ENCODE measurements around the gene DZIP1. TPM values are rescaled to one million over a fixed set of nuclear protein-coding genes. Genes with fewer than 3 reads are reported as not detected.

DZIP1 gene
- total and polyA plus RNA-seq, 2 of the 13 experiments (the other 11 are each of a cell fraction or from before 2014, with no cell fraction given), result 11.0 to 36.7 TPM

DNA sequence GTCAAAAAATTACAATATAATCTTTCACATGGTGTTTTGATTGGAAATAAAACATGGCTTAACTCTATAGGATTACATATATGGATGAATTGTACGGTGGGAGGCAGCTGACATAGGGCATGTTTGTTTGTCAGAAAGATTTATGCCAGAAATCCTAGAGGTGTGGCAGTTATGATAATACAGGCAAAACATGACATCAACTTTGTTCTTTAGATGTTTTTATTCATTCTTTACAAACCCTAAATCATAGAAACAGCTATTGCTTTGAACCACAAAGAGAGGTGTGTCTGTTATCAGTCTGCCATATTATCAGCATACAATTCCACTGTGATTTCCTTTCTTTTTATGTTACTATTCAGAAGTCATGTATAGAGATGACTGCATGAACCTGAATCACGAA is 100.2 kb downstream of the DZIP1 start:
- ATAC-seq, result no peak
- H3K36me3 ChIP-seq (replicated peaks in 1 of 2; ENCODE audit: control insufficient read depth in 1 of 2, insufficient read depth in 2 of 2, low read length in 2 of 2), result no peaks in the 10 kb centered on the region
- intact Hi-C loops (cut with micrococcal nuclease; ENCODE audit: unreplicated experiment) (no loop called here), in situ Hi-C loops (cut with HindIII; ENCODE audit: extremely low pct_ligation_motif_present, low pct_unique_long_range_greater_than_20kb) (no loop called here)
- no peaks in the 10 kb centered on the region for H3K79me2 ChIP-seq (ENCODE audit: insufficient read depth, low read length)
- H2AFZ ChIP-seq (ENCODE audit: low read length), result no peak overlapping the region
- ChIA-PET POLR2A (no interaction called here), CTCF (ENCODE audit: low intra/inter-chr PET ratio, low total read pairs) (no interaction called here)
- H3K27me3 ChIP-seq (ENCODE audit: control insufficient read depth in 1 of 2, insufficient read depth in 2 of 2, low read length in 2 of 2), result peaks cover 1 to 3% of the 10 kb centered on the region in 2 experiments; a peak in 2 of 5 replicates
- 4% methylated on average over 2 of the region's 2 CpGs for WGBS (ENCODE audit: low lambda C conversion rate)
- no peak for DNase-seq (ENCODE audit: low spot score)
- H3K9ac ChIP-seq (ENCODE audit: insufficient read depth, low read depth, low read length), result no peak overlapping the region
- no peaks in the 10 kb centered on the region for H3K4me1 ChIP-seq (ENCODE audit: insufficient read depth, low read length)
- no peak overlapping the region for H3K4me2 ChIP-seq (ENCODE audit: low read depth, low read length)
- no peaks in the 10 kb centered on the region for H4K20me1 ChIP-seq (ENCODE audit: insufficient read depth, low read length)
- FAIRE-seq, result no peak
- H3K27ac ChIP-seq (ENCODE audit: extremely low read length, insufficient read depth, low read length), result no peak overlapping the region
- H3K4me3 ChIP-seq (replicated peaks in 1 of 3; ENCODE audit: insufficient read depth in 1 of 3, low read depth in 2 of 3, low read length in 3 of 3), result no peak overlapping the region
- H3K9me3 ChIP-seq (ENCODE audit: low read length), result no peaks in the 10 kb centered on the region
- no TSS peak for BruUV-seq (replicated peaks)
- TF ChIP-seq KAT8 (CRISPR knock-in tag; IDR thresholded peaks at IDR 0.05) (no peak), ZNF382 (CRISPR knock-in tag; IDR thresholded peaks at IDR 0.05; ENCODE audit: borderline replicate concordance) (no peak), ADNP (CRISPR knock-in tag; IDR thresholded peaks at IDR 0.05) (no peak), ZNF547 (CRISPR knock-in tag; IDR thresholded peaks at IDR 0.05) (no peak), ZNF333 (CRISPR knock-in tag; IDR thresholded peaks at IDR 0.05; ENCODE audit: borderline replicate concordance) (no peak), MEF2D (CRISPR knock-in tag; IDR thresholded peaks at IDR 0.05) (no peak), ZNF224 (CRISPR knock-in tag; IDR thresholded peaks at IDR 0.05) (no peak), NAIF1 (CRISPR knock-in tag; IDR thresholded peaks at IDR 0.05; ENCODE audit: borderline replicate concordance) (no peak)
- TF ChIP-seq, protein P1, sequence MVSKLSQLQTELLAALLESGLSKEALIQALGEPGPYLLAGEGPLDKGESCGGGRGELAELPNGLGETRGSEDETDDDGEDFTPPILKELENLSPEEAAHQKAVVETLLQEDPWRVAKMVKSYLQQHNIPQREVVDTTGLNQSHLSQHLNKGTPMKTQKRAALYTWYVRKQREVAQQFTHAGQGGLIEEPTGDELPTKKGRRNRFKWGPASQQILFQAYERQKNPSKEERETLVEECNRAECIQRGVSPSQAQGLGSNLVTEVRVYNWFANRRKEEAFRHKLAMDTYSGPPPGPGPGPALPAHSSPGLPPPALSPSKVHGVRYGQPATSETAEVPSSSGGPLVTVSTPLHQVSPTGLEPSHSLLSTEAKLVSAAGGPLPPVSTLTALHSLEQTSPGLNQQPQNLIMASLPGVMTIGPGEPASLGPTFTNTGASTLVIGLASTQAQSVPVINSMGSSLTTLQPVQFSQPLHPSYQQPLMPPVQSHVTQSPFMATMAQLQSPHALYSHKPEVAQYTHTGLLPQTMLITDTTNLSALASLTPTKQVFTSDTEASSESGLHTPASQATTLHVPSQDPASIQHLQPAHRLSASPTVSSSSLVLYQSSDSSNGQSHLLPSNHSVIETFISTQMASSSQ (IDR thresholded peaks at IDR 0.05; ENCODE audit: low read depth), result no peak
- TF ChIP-seq, protein P1 (CRISPR knock-in tag; IDR thresholded peaks at IDR 0.05; ENCODE audit: borderline replicate concordance), result no peak

All from HepG2 (cell line).